ENCODE data around the gene OR10A3.

The OR10A3 gene

DNA sequence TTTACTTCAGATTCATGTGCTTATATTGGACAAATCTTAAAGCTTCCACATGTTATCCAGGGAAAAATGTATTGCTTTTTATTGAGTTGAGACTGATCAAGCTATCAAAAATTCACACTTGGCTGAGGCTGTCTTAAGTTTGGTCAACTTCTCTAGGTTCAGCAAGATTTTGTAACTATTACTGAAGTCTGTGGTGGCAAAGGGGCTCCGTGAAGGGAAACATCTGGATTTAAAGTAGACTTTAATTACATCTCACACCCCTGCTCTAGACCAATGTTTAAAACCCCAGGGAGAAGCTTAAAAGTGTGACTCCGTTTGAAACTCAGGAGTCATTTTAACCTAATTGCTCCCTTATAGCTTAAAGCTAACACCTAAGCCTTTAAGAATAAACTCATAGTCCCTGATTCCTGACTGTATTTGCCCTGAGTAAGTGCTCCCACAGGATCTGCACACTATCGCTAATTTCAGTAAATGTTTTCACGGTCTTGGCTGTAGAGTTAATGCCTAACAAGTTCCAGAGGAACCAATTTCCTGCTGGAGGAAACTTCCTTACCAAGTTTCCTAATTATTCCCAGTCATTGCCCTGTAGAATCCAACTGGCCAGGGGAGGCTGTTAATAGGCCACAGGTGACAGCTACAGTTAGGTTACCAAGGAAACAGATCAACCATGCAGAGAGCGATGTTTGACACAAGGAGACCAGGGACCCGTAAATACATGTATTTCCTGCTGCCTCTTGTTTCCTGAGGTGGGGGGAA, 50.9 kb downstream of the OR10A3 start:
- no peak for DNase-seq

DNA sequence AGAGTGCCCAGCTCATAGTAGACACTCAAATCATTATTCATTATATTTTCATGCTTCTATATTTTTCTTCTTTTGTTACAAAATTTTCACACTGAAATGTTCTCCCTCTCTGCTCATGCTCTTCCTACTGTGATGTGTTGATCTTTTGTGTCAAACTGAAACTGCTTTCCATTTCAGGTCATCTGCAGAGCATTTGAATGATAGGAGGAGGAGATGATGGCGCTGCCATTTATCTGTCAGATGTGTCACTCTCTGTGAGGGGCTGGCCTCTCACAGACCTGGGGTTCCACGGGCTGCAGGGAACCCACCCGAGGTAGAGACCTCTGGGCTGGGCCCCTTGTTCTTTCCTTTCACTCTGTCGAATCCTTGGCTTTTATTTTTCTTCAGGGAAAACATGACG, 51.5 kb downstream of the OR10A3 start:
- DNase-seq = no peak
